ENCODE results near the gene PIM1.

- TF ChIP-seq, protein P1, sequence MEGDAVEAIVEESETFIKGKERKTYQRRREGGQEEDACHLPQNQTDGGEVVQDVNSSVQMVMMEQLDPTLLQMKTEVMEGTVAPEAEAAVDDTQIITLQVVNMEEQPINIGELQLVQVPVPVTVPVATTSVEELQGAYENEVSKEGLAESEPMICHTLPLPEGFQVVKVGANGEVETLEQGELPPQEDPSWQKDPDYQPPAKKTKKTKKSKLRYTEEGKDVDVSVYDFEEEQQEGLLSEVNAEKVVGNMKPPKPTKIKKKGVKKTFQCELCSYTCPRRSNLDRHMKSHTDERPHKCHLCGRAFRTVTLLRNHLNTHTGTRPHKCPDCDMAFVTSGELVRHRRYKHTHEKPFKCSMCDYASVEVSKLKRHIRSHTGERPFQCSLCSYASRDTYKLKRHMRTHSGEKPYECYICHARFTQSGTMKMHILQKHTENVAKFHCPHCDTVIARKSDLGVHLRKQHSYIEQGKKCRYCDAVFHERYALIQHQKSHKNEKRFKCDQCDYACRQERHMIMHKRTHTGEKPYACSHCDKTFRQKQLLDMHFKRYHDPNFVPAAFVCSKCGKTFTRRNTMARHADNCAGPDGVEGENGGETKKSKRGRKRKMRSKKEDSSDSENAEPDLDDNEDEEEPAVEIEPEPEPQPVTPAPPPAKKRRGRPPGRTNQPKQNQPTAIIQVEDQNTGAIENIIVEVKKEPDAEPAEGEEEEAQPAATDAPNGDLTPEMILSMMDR (conservative IDR thresholded peaks at IDR 0.05; ENCODE audit: low read length): no peak
- no peak for TF ChIP-seq EZH2phosphoT487 (IDR thresholded peaks at IDR 0.05; ENCODE audit: borderline replicate concordance, low read depth, low read length)
Measured at GRCh38 chr6:37168811-37169495, 999 bp upstream of the PIM1 start.
